HEK293 (cell line): Measurements from ENCODE around the gene TKTL1.
"Not testable (repeated sequence)": the region's sequence is repeated elsewhere in the genome, so short reads cannot be mapped to it uniquely, and the experiment has no call there.

Experiments
- CTCF ChIA-PET: fragments of 350-600 bp; formaldehyde crosslinking; extraction: SDS; loops from one replicate; lab custom pipeline; 2021; ENCODE audit warnings: antibody characterized with exemption; lab: Yijun Ruan, JAX
- POLR2A ChIA-PET: fragments of 300-600 bp; formaldehyde crosslinking; extraction: SDS; loops from one replicate; lab custom pipeline; 2020; ENCODE audit warnings: antibody characterized with exemption, inconsistent platforms; lab: Yijun Ruan, JAX
- H3K27ac ChIP-seq: fragments of 200-500 bp; sonication (Bioruptor generic); 2 replicates; pipeline ENCODE4 v1.5.1; 2014; ENCODE audit warnings: low read depth, low read length, control low read depth, inconsistent platforms; ENCODE audit errors: extremely low read depth
- H3K36me3 ChIP-seq, 2 experiments: fragments of 200-500 bp in 1 of 2; sonication (Bioruptor generic) in 1 of 2; 1 replicate in 1 of 2; 2 replicates in 1 of 2; pipeline ENCODE4 v1.5.1; 2014 to 2017; ENCODE audit warnings: inconsistent platforms in 2 of 2, low read length in 2 of 2; ENCODE audit not compliant: control insufficient read depth in 2 of 2, insufficient read depth in 1 of 2
- H3K4me1 ChIP-seq: fragments of 200-500 bp; sonication (Bioruptor generic); 2 replicates; pipeline ENCODE4 v1.5.1; 2014; ENCODE audit warnings: mild to moderate bottlenecking, low read length, inconsistent platforms; ENCODE audit not compliant: control insufficient read depth, insufficient read depth
- H3K4me3 ChIP-seq: 2 replicates; pipeline ENCODE4 v1.5.1; 2011; ENCODE audit warnings: low read depth, mild to moderate bottlenecking, control low read depth, low read length, moderate library complexity
- H3K9me3 ChIP-seq: fragments of 200-500 bp; sonication (Bioruptor generic); 2 replicates; pipeline ENCODE4 v1.5.1; 2014; ENCODE audit warnings: low read depth, low read length, inconsistent platforms; ENCODE audit not compliant: control insufficient read depth, insufficient read depth
- EGR2 ChIP-seq: fragments of 450-650 bp; formaldehyde crosslinking; IDR thresholded peaks from 2 replicates; pipeline ENCODE4 v1.5.1; 2016; ENCODE audit warnings: low read depth, missing biosample characterization, missing genetic modification characterization
- GLIS1 ChIP-seq: fragments of 450-650 bp; formaldehyde crosslinking; IDR thresholded peaks from 2 replicates; pipeline ENCODE4 v1.5.1; 2016; ENCODE audit warnings: missing biosample characterization, missing genetic modification characterization
- KLF1 ChIP-seq: fragments of 450-650 bp; formaldehyde crosslinking; IDR thresholded peaks from 2 replicates; pipeline ENCODE4 v1.5.1; 2016; ENCODE audit warnings: missing biosample characterization, missing genetic modification characterization
- KLF8 ChIP-seq: fragments of 450-650 bp; formaldehyde crosslinking; IDR thresholded peaks from 2 replicates; pipeline ENCODE4 v1.5.1; 2016; ENCODE audit warnings: missing biosample characterization, missing genetic modification characterization
- PRDM1 ChIP-seq: fragments of 450-650 bp; formaldehyde crosslinking; IDR thresholded peaks from 2 replicates; pipeline ENCODE4; 2016; ENCODE audit warnings: missing biosample characterization, missing genetic modification characterization
- ZNF274 ChIP-seq, 2 experiments: fragments of 200-500 bp in 1 of 2; fragments of 450-650 bp in 1 of 2; sonication (Bioruptor generic) in 1 of 2; formaldehyde crosslinking in 1 of 2; IDR thresholded peaks; 2 replicates each; pipeline versions ENCODE4 v1.5.1 to v1.6.1; 2014 to 2016; ENCODE audit warnings: borderline replicate concordance in 1 of 2, inconsistent platforms in 1 of 2, low read length in 1 of 2, missing biosample characterization in 1 of 2, missing genetic modification characterization in 1 of 2
- ZNF426 ChIP-seq: fragments of 450-650 bp; formaldehyde crosslinking; IDR thresholded peaks from 2 replicates; pipeline ENCODE4 v1.5.1; 2017; ENCODE audit warnings: missing biosample characterization, missing genetic modification characterization, mild to moderate bottlenecking, inconsistent platforms, moderate library complexity
- ZNF544 ChIP-seq: fragments of 450-650 bp; formaldehyde crosslinking; IDR thresholded peaks from 2 replicates; pipeline ENCODE4 v1.5.0; 2017; ENCODE audit warnings: missing biosample characterization, missing genetic modification characterization
- ZNF664 ChIP-seq: fragments of 450-650 bp; formaldehyde crosslinking; IDR thresholded peaks from 2 replicates; pipeline ENCODE4 v1.5.1; 2016; ENCODE audit warnings: missing biosample characterization, missing genetic modification characterization
- TF ChIP-seq, protein P1 (sequence below): fragments of 450-650 bp; formaldehyde crosslinking; IDR thresholded peaks from 2 replicates; pipeline ENCODE4 v1.5.1; 2016; ENCODE audit warnings: missing biosample characterization, missing genetic modification characterization
- TF ChIP-seq, protein P2 (sequence below): fragments of 450-650 bp; formaldehyde crosslinking; IDR thresholded peaks from 2 replicates; pipeline ENCODE4 v1.5.1; 2016; ENCODE audit warnings: missing biosample characterization, missing genetic modification characterization

TKTL1 gene

GRCh38 chrX:154333837-154334271, 38.3 kb downstream of the TKTL1 start:
- CTCF ChIA-PET = interaction anchor here (1.6 kb wide), 1 partner anchor 40 kb away, joined by 4 read pairs; no protein-coding TSS in a partner anchor

DNA sequence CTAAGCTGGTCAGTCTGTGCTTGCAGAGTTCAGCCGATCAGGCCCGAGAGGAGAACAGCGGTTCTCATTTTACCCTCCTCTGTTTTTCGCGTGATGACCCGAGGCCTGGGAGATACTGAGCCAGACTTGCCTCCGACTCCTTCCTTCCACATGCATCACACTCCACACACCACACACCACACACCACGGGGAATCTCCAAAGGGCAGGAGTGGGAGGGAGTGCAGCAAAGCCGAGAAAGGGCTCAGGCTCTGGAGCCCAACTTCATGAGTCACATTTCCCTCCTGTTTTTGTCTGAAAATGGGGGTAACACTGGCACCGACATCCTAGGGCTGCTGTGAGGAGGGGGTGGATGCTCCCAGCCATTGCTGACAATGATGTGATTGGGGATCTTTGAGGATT, 38.9 kb downstream of the TKTL1 start:
- H3K27ac ChIP-seq = no peak overlapping the region
- no peaks in the 10 kb centered on the region for H3K4me1 ChIP-seq
- no peak overlapping the region for H3K4me3 ChIP-seq
- TF ChIP-seq EGR2 = 0 out of 2 replicates have a peak, but pooled peaks have one; percentile 12
- TF ChIP-seq PRDM1 = no peak
- no peaks in the 10 kb centered on the region for H3K36me3 ChIP-seq
- H3K9me3 ChIP-seq = no peaks in the 10 kb centered on the region
- CTCF ChIA-PET = interaction anchor here (0.9 to 1.6 kb wide), 2 partner anchors 39 to 201 kb away, joined by 3 to 4 read pairs; no protein-coding TSS in a partner anchor
- POLR2A ChIA-PET = no interaction called here

More at GRCh38 chrX:154333837-154334271, 38.3 kb downstream of the TKTL1 start:
- Histone ChIP-seq H3K9me3 (no peaks in the 10 kb centered on the region), H3K4me1 (no peaks in the 10 kb centered on the region), H3K4me3 (no peak overlapping the region), H3K27ac (no peak overlapping the region), H3K36me3 (no peaks in the 10 kb centered on the region)
- POLR2A ChIA-PET = no interaction called here
- TF ChIP-seq ZNF664 (tag by site-specific recombination) (peak; percentile 79), ZNF544 (tag by site-specific recombination) (no peak)

DNA sequence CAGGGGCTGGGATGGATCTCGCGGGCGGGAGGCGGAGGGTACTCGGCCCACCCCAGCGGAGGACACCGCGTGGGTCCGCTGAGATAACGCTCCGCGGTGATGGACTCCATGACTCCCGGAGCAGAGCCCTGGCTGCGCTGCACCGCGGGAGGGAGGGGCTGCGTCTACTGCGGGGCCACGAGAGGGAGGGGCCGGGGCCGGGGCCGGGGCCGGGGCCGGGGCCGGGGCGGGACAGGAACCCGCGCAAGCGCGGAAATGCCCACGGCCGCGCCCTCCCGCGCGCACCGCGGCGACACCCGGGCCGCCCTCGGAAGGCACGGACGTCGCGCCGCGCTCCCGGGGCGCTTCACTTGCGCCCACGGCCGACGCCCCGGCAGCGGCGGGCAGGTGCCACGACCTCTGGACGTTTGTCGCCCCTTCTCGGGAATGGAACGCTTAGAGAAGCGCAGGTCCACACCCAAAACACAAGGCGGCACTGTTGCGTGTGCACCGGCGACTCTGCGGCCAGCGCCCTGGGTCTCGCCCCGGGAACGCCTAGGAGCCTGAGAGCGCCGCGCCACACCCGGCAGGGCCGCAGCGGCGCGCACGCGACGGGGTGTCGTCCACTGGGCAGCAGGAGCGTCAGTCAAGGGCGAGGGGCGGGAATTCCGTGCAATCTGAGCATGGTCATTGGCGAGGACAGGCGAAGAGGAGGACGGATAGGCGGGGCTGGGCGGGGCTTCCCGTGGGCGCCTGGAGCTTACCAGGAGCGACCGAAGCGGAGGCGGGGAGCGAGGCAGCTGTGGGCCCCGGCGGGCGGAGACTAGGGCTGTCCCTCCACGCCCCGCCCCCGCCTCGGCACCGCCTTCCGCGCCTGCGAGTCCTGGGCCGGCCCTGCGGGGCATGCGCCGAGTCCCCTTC, 46.1 kb downstream of the TKTL1 start:
- POLR2A ChIA-PET, H3K27ac ChIP-seq, CTCF ChIA-PET, H3K9me3 ChIP-seq, H3K36me3 ChIP-seq, H3K4me3 ChIP-seq, H3K4me1 ChIP-seq: not testable (repeated sequence)

DNA sequence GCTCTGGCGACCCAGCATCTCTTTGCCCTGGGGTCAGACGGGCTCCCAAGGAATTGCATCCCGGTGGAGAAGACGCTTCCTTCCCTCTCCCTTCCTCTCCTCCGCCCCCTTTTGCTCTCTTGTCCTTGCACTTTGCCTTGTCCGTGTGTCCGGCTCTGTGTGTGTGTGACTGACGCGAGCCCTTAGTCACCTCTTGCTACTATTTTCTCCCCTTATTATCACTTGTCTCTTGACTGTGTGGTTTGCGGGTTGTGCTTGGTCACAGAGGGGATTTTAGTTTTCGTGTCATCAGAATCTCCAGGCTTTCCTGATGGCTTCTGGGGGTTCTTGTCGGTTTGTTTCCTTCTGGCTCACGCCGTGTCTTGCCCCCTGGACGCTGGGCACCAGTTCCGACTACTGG, 47.5 kb downstream of the TKTL1 start:
- H3K27ac ChIP-seq, CTCF ChIA-PET, POLR2A ChIA-PET, H3K4me3 ChIP-seq, H3K36me3 ChIP-seq, H3K4me1 ChIP-seq, H3K9me3 ChIP-seq: not testable (repeated sequence)

DNA sequence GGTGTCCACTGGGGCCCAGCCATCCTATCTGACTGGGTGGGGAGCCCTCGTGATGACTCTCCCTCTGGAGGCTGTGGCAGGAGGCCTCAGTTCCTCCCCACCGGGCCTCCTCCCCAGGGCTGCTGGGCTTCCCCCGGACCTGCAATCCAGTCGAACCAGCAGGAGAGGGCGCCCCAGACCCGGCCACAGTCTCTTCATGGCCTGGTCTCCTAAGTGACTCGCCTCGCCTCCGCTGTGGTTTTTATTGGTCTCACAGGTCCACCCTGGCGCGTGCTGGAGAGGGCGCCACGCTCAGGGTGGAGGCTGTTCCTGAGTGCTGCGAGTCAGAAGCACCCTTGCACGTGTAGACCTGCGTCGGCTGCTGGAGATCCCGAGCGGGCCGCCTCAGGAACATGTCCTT, 48.0 kb downstream of the TKTL1 start:
- CTCF ChIA-PET, H3K36me3 ChIP-seq, H3K4me3 ChIP-seq, H3K4me1 ChIP-seq, H3K27ac ChIP-seq, H3K9me3 ChIP-seq, POLR2A ChIA-PET: not testable (repeated sequence)

DNA sequence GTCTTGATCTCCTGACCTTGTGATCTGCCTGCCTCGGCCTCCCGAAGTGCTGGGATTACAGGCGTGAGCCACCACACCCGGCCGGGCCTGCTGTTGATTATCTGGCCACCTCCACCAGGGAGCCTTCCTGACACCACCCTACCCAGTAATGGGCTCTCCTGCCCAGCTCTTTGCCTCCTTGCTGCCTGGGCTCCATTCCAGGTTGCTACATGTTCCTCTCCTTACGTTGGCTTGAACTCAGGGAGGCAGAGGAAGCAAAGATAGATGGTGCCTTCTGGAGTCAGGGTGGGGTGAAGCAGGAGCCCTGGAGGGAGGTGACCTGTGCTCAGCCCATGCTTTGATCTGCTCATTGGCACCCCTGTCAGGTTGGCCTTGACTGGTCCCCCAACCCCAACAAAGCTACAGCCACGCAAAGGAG, 52.5 kb downstream of the TKTL1 start:
- Histone ChIP-seq H3K27ac (no peak overlapping the region), H3K4me1 (no peaks in the 10 kb centered on the region), H3K4me3 (no peak overlapping the region), H3K9me3 (no peaks in the 10 kb centered on the region), H3K36me3 (peaks cover 0 to 51% of the 10 kb centered on the region in 2 experiments; a peak in 1 of 3 replicates)
- ChIA-PET CTCF (interaction anchor here (0.6 kb wide), 1 partner anchor 17 kb away, joined by 3 read pairs; no protein-coding TSS in a partner anchor), POLR2A (interaction anchor here (1.0 to 2.4 kb wide), 6 partner anchors 7 to 25 kb away, joined by 3 to 12 read pairs (median 6); no protein-coding TSS in a partner anchor)
- TF ChIP-seq GLIS1 (tag by site-specific recombination) = peak; percentile 8; the same call in 1 of the 2 replicates
- TF ChIP-seq, protein P1, sequence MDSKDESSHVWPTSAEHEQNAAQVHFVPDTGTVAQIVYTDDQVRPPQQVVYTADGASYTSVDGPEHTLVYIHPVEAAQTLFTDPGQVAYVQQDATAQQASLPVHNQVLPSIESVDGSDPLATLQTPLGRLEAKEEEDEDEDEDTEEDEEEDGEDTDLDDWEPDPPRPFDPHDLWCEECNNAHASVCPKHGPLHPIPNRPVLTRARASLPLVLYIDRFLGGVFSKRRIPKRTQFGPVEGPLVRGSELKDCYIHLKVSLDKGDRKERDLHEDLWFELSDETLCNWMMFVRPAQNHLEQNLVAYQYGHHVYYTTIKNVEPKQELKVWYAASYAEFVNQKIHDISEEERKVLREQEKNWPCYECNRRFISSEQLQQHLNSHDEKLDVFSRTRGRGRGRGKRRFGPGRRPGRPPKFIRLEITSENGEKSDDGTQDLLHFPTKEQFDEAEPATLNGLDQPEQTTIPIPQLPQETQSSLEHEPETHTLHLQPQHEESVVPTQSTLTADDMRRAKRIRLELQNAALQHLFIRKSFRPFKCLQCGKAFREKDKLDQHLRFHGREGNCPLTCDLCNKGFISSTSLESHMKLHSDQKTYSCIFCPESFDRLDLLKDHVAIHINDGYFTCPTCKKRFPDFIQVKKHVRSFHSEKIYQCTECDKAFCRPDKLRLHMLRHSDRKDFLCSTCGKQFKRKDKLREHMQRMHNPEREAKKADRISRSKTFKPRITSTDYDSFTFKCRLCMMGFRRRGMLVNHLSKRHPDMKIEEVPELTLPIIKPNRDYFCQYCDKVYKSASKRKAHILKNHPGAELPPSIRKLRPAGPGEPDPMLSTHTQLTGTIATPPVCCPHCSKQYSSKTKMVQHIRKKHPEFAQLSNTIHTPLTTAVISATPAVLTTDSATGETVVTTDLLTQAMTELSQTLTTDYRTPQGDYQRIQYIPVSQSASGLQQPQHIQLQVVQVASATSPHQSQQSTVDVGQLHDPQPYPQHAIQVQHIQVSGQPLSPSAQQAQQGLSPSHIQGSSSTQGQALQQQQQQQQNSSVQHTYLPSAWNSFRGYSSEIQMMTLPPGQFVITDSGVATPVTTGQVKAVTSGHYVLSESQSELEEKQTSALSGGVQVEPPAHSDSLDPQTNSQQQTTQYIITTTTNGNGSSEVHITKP (tag by site-specific recombination) = peak; percentile 49; the same call in 1 of the 2 replicates
- TF ChIP-seq, protein P2, sequence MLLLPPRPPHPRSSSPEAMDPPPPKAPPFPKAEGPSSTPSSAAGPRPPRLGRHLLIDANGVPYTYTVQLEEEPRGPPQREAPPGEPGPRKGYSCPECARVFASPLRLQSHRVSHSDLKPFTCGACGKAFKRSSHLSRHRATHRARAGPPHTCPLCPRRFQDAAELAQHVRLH = peak; percentile 71
- TF ChIP-seq KLF8 (tag by site-specific recombination) = peak; percentile 44; the same call in 1 of the 2 replicates
- TF ChIP-seq ZNF274 (IDR thresholded peaks at IDR 0.05; ENCODE audit: low read length) = no peak
- TF ChIP-seq ZNF274 (tag by site-specific recombination; IDR thresholded peaks at IDR 0.05; ENCODE audit: borderline replicate concordance) = no peak
- TF ChIP-seq KLF1 (tag by site-specific recombination) = peak; percentile 63
- TF ChIP-seq ZNF426 (tag by site-specific recombination) = no peak
